ENCODE measurements around the gene GAB1.

GAB1 gene

DNA sequence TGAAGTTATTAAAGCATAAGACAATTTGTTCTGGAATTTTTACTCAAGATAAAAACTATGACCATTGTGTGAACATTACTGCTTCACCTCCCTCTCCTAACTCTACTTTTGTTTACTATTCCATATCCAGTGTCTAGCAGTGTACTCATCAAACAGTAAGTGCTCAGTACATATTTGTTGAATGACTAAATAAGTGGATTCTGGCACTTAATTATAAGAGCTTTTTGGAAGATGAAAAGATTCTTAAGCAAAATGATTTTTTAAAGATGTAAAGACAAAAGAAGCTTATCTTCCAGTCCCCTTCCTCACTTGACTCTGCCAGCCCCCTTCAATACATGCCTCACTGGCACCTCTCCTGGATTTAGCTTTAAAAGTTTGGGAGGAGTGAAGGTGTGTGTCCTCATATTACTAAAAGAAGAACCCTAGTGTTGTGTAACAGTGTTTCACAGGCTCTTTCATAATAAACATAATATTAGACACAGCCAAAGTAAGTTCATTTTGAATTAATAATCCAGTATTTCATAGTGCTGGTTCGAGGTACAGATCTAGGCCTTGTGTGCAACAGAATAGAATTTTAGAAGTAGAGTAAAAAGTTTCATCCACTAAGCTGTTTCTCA lies 53.0 kb downstream of the GAB1 start:
- DNase-seq = peak; percentile 31

DNA sequence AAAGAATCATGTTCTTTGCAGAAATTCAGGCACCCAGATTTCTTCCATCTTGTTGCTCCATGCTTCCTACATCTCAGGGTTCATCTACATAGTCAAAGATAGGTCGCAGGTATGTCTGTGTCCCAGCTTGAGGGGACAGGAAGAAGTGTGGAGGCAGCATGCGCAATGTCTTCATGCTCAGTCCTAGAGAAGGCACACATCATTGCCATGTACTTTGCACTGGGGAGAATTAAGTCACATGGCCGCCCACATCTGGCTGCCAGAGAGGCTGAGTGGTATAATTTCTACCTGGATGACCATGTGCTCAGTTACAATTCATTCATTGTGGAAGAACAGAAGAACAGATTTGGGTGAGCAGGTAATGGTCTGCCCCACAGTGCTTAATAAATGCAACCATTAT lies 54.1 kb downstream of the GAB1 start:
- no peak for DNase-seq

DNA sequence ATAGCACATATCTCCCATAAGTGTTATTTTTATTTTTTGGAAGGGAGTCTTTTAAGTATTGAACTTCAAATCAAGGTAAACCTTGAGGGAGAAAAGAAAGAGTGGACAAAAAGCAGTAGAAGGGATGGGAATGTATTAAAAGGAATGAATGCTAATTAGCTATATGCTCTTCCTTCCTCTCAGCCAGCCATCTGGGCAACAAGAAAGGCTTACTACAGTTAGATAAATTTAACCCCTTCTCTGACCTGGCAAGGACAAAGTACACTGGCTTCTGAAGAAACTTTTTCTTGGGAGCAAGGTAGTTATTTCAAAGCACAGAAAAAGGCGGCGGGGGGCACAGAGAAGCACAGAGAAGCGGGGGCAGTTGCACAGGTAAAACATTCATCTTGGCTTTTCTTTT lies 54.6 kb downstream of the GAB1 start:
- DNase-seq = no peak

DNA sequence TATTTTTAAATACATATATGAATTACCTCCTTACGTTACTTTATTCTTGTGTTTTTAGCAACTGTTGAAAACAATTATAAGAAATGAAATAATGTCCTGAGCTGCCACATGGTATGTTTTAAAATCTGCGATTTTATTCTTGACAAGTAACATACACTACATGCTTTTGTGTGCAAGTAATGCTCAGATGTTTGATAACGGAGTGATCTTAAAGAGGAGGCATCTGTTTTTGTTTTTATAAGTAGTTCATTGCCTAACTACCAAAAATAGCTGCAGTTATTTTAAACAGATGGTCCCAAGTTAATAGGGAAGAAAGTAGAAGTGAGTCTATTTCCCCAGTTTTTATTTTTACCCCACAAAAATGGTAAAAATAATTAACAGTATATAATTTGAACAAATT lies 55.2 kb downstream of the GAB1 start:
- DNase-seq = peak; percentile 71

DNA sequence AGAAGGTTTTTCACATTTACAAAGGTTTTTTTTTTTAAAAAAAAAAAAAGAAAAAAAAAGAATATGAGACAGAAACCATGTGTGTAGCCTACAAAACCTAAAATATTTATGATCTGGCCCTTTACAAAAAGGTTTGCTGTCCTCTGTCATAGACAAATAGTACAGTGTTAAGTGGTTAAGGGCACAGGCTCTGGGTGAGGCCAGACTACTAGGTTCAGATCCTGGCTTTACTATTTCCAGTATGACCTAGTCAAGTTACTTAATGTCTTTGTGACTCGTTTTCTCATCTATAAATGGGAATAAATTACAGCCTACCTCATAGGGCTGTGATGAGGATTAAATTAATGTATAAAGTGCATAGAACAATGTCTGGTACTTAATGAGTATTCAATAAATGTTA lies 56.5 kb downstream of the GAB1 start:
- DNase-seq = no peak

DNA sequence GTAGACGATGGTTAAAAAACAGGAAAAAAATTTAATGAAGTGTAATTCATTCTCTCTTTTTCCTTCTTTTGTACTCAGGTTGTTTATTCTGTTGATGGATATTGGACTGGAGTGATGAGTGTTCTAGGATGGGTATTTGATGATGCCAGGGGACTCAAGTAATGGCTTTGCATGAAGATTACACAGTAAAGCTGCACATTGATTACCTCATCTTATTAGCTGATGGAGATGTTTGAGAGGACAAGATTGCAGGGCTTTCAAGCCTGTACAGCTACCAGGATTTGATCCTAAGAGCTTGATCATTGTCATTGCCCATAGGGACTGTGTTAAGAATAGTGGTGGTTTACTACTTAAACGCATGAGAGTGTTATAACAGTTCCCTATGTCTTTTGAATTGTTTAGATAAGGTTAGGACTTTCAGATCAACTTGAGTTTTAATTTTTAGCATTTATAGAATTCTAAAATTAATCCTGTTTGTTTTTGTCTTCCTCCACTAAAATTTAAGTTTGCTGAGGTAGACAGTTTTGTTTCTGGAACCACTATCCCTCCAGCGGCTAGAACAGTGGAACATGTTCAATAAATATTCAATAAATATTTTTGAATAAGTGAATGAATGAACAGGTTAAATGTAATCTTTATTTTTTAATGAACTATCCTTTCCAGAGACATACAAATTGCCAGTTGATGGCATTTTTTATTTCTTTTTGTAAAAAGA lies 58.2 kb downstream of the GAB1 start:
- DNase-seq = no peak

DNA sequence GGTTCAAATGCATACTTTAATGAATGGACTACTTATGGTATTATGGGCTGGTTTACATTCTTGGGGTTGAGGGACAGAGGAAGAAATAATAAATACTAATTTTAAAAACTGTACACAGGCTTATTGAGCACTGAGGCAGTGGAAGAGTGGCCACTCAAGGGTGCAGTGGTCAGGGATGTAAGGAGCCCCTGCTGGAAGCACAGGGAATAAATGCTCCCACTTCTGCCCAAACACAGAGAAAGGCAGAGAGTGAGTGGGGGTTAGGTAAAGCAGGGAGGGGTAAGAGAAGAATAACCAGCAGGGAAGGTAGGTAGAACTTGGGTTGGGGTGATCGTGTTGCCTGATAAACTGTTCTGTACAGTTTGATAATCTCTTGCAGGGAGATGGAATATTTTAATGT lies 60.0 kb downstream of the GAB1 start:
- DNase-seq = no peak

DNA sequence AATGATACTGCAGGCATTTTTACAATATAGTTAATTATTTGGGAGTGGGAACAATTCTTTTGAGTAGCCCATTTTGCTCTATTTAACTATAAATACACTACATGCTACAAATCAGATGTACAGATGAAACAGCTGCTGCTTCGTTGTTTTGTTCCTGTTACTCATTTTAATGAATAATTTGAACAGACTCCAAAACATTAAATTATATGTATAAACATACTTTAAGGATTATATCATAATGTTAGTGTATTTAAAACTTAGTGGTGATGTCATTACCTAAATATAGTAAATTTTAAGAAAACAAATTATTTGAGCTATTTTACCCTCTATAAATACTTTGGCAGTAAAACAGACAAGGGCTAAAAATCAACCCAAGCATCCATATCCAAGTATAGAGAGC lies 60.7 kb downstream of the GAB1 start:
- peak; percentile 71 for DNase-seq

DNA sequence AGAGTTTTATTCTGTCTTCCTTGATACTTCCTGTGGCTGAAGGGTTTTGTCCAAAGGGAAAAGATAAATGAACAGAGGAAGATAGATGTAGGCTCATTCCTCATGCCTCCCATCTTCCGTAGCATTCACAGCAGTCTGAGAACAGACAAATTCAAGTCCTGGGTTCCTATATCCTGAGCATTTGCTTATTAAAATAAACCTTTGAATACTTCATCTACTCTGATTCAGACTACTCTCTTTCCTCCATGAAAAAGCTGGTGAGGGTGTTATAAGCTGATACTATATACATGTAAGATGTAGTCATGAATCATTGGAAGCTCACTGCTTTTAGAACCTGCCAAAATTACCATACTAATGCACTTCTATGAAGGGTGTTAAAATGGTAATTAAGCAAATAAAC lies 61.2 kb downstream of the GAB1 start:
- no peak for DNase-seq

DNA sequence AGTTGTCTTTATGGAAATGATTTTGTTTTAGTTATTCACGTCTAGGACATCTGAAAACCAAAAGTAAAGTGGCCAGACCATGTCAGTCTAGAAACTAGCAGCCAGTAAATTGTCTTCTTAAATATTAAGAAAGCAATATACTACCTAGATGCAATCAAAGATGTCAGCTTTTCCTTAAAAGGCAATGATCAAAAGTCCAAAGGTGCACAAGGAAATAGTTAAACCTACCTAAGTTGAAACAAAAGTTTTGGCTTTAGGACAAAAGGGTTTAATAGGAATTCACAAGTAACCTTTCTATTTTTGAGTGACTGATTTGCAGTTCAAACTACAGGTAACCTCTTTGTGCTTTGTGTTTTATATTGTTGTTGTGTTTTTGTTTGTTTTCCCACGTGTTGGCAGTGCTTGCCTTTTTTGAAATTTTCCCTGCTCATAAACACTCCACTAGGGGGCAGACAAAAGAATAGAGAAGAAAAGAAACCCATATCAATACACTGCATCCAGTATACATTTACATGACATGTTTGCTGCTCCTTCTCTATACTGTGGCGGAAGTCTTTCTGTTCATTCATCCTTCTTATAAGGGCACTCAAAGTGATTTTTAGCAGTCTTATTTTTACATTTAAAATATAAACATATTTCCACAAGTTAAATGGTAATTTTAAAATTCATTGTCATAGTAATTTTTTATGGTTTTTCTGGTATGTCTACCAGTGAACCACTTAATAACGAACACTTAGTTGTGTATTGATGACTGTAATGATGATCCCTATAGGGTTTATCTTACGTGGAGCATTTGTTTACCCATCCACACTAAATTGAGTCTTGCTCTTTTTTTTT lies 62.7 kb downstream of the GAB1 start:
- DNase-seq = peak; percentile 29

DNA sequence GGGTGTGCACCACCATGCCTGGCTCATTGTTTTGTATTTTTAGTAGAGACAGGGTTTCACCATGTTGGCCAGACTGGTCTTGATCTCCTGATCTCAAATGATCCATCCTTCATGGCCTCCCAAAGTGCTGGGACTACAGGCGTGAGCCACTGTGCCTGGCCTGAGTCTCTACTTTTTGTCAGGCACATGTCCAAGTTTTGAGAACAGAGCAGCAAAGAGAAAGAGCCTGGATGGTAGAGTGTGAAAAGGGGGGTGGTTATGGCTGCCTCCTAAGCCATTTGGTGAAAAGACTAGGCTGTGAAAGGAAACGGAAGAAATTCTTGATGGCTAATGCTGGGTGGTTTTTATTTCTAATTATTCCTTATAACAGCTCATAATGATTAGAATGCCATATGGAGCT lies 63.4 kb downstream of the GAB1 start:
- DNase-seq = no peak

DNA sequence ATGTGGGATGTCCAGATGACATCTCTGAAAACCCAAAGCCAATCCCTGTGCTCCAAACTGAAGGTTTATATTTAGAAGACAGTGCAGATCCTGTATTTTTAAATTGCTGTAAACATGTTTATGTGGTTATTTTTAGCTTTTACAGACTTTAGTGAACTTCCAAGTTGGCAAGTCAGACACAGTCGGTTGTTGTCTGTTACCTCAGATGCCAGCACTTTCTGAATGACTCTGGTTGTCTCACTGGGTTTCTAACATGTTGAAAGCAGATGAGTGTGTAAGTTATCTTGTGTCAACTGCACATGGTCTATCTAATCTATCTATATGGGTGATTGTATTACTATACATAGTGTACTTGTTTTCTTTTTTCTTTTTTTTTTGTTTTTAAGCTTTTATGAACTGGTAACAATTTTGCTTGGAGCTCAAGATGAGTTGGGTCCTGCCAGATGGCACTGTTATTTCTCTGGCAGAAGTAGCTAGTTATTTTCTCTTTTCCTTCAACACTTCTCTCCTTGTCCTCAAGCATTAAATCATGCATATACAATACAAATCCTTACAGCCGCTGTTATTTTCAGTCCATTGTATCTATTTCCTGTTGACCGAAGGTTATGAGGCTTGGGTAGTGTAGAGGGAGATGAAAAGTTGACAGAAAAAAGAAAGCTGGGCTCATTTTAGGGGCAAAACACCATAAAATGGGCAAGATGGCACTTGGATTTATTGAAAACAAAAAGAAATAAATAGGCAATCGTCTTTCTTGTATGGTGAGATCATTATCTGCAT lies 66.3 kb downstream of the GAB1 start:
- no peak for DNase-seq

DNA sequence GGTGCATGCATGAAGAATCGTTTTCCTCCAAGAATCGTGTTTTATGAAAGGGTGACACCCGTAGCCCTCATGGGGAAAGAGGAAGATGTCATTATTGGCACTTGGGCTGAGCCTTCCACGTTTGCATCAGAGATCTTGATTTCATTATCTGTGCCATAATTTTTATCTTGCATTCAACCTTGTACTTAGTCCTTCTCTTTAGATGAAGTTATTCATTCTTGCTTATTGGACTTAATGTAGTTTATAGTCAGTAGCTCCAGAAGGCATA lies 66.8 kb downstream of the GAB1 start:
- no peak for DNase-seq

DNA sequence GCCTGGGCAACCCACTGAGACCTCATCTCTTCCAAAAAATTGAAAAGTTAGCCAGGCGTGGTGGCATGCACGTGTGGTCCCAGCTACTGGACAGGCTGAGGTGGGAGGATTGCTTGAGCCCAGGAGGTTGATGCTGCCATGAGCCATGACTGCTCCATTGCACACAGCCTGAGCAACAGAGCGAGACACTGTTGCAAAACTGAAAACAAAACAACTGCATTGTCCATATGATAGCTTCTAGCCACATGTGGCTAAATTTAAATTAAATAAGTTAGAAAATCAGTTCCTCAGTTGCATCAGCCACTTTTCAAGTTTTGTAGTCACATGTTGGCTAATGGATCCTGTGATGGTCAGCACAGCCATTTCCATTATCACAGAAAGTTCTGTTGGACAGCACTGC lies 67.9 kb downstream of the GAB1 start:
- DNase-seq = no peak

DNA sequence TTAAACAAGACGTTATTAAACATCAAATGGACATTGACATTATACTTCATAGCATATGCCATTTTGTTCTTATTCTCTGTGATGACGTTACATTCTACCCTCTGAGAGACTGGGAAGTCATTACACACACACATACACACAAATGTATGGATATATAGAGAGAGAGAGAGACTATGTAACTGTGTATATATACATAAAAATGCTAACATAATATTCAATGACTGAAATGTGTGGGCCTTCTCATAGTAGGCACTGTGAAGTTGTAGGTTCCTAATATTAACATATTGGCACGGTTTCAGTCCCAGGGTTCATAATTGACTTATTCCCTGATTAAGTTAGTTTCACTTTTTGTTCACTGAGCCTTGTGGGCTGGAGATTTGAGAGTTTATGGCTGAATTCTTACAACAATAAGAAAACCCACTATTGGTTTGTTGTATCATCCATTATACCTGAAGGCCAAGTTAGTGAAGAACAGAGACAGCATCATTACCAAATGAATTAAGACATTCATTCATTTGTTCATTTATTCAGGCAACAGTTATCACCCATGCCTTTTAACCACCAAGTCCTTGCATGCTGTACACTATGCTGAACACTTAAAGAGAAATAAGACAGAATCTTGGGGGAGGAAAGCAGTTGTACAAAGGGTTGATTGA lies 68.5 kb downstream of the GAB1 start:
- DNase-seq = no peak

DNA sequence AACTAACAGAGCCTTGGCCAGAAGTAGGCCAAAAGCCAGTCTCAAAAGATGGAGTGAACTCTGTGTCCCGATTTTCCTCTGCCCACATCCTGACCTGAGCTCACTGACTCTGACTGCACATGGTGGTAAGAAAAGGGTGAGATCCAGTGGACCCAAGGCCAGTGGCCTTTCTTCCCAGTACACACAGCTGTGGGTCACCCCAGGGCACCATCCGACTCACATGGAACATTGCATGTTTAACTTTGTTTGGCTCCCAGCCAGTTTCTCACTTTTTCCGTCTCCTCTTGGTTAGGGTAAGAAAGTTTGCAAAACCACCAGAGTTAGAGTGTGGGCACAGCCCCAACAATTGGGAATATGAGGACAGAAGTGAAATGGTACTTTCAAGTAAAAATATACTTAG lies 69.8 kb downstream of the GAB1 start:
- peak; percentile 63 for DNase-seq

DNA sequence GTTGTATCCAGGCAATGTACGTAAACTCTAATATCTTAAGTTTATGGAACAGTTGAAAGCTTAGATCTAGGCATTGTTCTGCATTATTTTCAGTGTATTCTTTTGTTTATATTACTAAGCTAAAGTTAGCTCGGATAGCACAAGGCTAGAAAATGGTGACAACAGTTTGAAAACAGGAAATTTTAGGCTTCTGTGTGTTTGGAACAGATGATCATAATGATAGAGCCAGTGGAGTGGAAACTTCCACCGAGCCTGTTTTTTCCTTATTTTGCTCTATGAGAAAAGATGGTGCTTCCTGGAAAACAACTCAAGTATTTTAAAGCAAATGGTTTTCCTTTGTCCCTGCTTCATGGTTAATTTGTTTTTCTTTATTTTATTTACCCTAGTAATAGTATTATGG lies 70.8 kb downstream of the GAB1 start:
- DNase-seq = no peak

DNA sequence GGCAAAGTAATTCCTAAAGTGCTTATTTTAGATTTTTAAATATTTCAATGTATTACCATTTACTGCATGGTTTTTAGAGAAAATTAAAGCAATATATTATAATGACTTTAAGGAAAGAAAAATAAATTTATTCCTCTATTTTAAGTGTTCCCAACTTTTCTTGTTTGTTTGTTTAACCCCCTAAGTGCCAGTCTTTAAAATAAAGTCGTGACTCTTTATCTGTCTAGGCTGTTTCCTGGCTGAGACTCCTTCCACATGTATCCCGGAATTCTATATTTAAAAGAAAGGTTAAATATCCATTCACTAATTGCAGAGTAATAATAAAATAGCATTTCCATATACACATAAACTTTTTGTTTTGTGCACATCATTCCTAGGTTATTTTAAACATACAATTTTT lies 71.2 kb downstream of the GAB1 start:
- no peak for DNase-seq

DNA sequence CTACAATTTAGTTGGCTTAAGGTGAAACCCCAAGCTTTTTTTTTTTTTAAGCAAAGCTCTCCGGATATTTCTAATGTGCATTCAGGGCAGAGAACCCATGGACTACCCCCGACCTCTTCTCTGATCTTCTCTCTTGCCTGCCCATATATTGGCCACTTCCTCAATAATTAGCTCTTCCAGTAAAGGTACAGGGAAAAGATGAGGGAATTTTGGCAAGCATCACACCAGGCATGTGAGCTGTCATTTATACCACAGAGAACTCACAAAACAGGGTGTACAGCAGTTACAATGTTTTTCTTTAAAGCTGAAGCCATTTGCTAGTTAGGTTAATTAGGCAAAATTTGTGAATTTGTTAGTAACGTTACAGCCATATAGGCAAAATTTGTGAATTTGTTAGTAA lies 73.3 kb downstream of the GAB1 start:
- DNase-seq = no peak

DNA sequence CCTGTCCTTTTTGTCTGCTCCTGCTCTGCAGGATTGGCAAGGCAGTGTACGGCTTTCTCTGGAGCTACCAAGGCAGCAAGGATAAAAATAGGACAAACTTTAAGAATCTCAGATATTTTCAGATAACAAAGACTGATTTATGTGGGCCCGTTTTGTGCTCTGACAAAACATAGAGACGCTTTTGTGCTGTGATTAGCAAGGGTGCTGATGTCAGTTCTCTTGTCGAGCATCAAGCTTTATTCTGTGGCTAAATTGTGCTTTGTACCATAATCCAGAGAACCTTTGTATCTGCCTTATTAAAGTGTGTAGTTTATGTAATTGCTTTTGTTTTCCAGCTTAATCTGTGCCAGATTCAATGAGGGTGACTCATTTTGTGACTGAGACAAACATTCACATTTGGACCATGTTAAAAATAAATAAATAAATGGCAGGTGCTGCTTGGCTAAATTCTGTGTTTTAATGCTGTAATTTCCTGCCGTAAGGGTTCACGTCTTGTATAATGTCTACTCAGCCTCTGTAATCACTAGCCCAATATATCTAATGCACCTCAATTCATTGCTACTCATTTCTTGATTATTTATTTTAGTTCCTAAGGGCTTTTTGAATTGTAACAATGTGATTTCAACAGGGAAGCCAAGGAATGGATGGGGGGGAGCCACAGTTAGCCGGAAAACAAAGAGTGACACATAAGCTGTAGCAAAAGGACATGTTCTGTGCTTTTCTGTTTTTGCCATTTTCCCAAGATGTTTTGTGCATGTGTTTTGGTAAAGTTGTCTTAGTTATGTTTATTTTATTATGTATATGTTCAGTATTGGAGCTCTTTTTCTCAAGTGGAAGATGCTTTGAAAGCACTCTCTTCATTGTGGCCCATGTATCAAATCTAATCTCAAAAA lies 75.1 kb downstream of the GAB1 start:
- no peak for DNase-seq

DNA sequence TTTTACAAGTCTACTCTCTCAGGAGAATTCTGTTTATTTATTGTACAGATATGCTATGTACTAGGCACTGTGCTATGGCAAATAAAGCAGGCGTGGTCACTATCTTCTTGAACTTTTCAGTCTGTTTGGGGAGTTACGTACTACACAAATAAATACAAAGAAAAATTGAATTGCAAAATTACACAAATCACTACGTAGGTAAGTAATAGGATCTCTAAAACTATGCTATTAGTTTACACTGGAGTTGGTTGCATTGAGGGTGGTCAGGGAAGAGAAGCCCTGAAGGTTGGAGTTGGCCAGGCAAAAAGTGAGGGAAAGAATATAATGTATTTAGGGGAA lies 75.7 kb downstream of the GAB1 start:
- DNase-seq = no peak

All from fibroblast of skin of scalp (primary cell).